ENCODE results near the gene SPRR2D. TPM values are rescaled to one million over a fixed set of nuclear protein-coding genes. Genes with fewer than 3 reads are reported as not detected.

The SPRR2D gene
- total and polyA plus RNA-seq, 2 donors (not counting 1 experiment from before 2014, with no cell fraction given), result not detected

DNA sequence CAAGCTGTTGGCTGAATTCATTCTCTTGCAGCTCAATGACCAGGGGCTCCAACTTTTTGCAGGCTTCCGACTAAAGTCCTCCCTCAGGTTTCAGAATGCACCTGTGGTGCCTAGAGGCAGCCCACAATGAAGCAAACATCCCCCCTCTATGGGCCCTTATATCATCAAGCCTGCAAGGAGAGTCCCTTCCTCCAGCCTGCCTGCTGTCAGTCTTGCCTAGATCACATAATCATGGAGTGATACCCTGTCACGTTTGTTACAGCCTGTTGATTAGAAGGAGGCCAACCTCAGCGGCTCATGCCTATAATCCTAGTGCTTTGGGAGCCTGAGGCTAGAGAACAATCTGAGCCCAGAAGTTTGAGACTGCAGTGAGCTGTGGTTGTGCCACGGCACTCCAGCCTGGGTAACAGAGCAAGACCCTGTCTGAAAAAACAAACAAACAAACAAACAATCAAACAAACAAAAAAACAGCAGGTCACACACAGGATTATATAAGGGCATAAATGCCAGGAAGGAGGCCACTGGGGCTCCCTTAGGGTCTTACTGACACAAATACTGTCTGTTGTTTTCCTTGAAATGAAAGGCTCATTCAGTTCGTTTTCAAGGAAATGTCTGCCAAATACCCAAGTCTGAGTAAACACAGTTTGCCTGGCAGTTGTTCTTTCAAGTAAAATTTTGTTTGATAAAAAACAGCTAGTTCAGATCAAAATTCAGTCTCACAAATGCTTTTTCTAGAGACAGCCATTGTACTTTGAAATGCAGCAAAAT lies 44.1 kb downstream of the SPRR2D start:
- Histone ChIP-seq H3K36me3 (replicated peaks in 1 of 2; ENCODE audit: control extremely low read depth in 1 of 2, control insufficient read depth in 1 of 2, extremely low read depth in 1 of 2, insufficient read depth in 2 of 2, low read length in 1 of 2) (no peaks in the 10 kb centered on the region), H3K79me2 (ENCODE audit: control insufficient read depth, insufficient read depth, low read length) (no peaks in the 10 kb centered on the region), H3K9me3 (ENCODE audit: control extremely low read depth in 1 of 3, control insufficient read depth in 2 of 3, insufficient read depth in 1 of 3, low read length in 2 of 3) (peaks cover 0 to 3% (median 0%) of the 10 kb centered on the region in 3 donors), H3K9ac (ENCODE audit: low read length) (no peak overlapping the region), H3K27ac (ENCODE audit: low read length in 2 of 2) (no peak overlapping the region), H3K4me1 (ENCODE audit: control insufficient read depth in 2 of 2, insufficient read depth in 2 of 2, low read length in 2 of 2) (no peaks in the 10 kb centered on the region), H3K27me3 (replicated peaks in 1 of 4; ENCODE audit: control extremely low read depth in 1 of 4, control insufficient read depth in 3 of 4, insufficient read depth in 4 of 4, low read length in 3 of 4) (peaks cover 0 to 3% (median 0%) of the 10 kb centered on the region in 4 experiments), H4K20me1 (ENCODE audit: control insufficient read depth, insufficient read depth, low read length, poor library complexity, severe bottlenecking) (no peaks in the 10 kb centered on the region), H3K4me3 (ENCODE audit: control extremely low read depth in 1 of 5, extremely low read depth in 1 of 5, insufficient read depth in 1 of 5, low read depth in 2 of 5, low read length in 4 of 5) (no peak overlapping the region), H3K4me2 (replicated peaks; ENCODE audit: low read depth, low read length, poor library complexity, severe bottlenecking) (no peak overlapping the region), H2AFZ (ENCODE audit: insufficient read depth, low read depth, low read length, poor library complexity, severe bottlenecking) (no peak overlapping the region)
- peaks cover 6% of the 10 kb centered on the region for H3K9me3 Mint-ChIP-seq (ENCODE audit: insufficient read depth)
- no peaks in the 10 kb centered on the region for H3K4me1 Mint-ChIP-seq
- TF ChIP-seq EZH2 (IDR thresholded peaks at IDR 0.05; ENCODE audit: borderline replicate concordance, insufficient read depth, low read depth, low read length, poor library complexity, severe bottlenecking) (no peak), CTCF (IDR thresholded peaks at IDR 0.05) (no peak)
- intact Hi-C loops (cut with micrococcal nuclease), result no loop called here
- ChIA-PET POLR2A (no interaction called here), CTCF (no interaction called here)
- WGBS (ENCODE audit: insufficient coverage), result 67% methylated on average over 1 of the region's 5 CpGs
- H3K27me3 Mint-ChIP-seq, result peaks cover 29% of the 10 kb centered on the region
- no peak overlapping the region for H3K4me3 Mint-ChIP-seq
- ATAC-seq (ENCODE audit: low read depth), result no peak
- no peak for DNase-seq
- H3K27ac Mint-ChIP-seq, result no peak overlapping the region

GRCh38 chr1:152995842-152996241 lies 45.1 kb downstream of the SPRR2D start:
- H3K4me3 Mint-ChIP-seq, result no peak overlapping the region
- no peak for TF ChIP-seq EZH2 (IDR thresholded peaks at IDR 0.05; ENCODE audit: borderline replicate concordance, insufficient read depth, low read depth, low read length, poor library complexity, severe bottlenecking)
- TF ChIP-seq CTCF (IDR thresholded peaks at IDR 0.05), result no peak
- Histone ChIP-seq H3K79me2 (ENCODE audit: control insufficient read depth, insufficient read depth, low read length) (no peaks in the 10 kb centered on the region), H3K27ac (ENCODE audit: low read length in 2 of 2) (no peak overlapping the region), H2AFZ (ENCODE audit: insufficient read depth, low read depth, low read length, poor library complexity, severe bottlenecking) (no peak overlapping the region), H3K36me3 (replicated peaks in 1 of 2; ENCODE audit: control extremely low read depth in 1 of 2, control insufficient read depth in 1 of 2, extremely low read depth in 1 of 2, insufficient read depth in 2 of 2, low read length in 1 of 2) (no peaks in the 10 kb centered on the region), H3K27me3 (replicated peaks in 1 of 4; ENCODE audit: control extremely low read depth in 1 of 4, control insufficient read depth in 3 of 4, insufficient read depth in 4 of 4, low read length in 3 of 4) (peaks cover 0 to 4% (median 2%) of the 10 kb centered on the region in 4 experiments), H3K4me3 (ENCODE audit: control extremely low read depth in 1 of 5, extremely low read depth in 1 of 5, insufficient read depth in 1 of 5, low read depth in 2 of 5, low read length in 4 of 5) (no peak overlapping the region), H4K20me1 (ENCODE audit: control insufficient read depth, insufficient read depth, low read length, poor library complexity, severe bottlenecking) (no peaks in the 10 kb centered on the region), H3K9ac (ENCODE audit: low read length) (no peak overlapping the region), H3K4me2 (replicated peaks; ENCODE audit: low read depth, low read length, poor library complexity, severe bottlenecking) (no peak overlapping the region), H3K9me3 (ENCODE audit: control extremely low read depth in 1 of 3, control insufficient read depth in 2 of 3, insufficient read depth in 1 of 3, low read length in 2 of 3) (peaks cover 0 to 3% (median 0%) of the 10 kb centered on the region in 3 donors), H3K4me1 (ENCODE audit: control insufficient read depth in 2 of 2, insufficient read depth in 2 of 2, low read length in 2 of 2) (no peaks in the 10 kb centered on the region)
- ATAC-seq (ENCODE audit: low read depth) (no peak), DNase-seq (no peak)
- WGBS (ENCODE audit: insufficient coverage), result no CpG with 5 or more reads among the region's 1 CpG
- H3K27me3 Mint-ChIP-seq, result peaks cover 27% of the 10 kb centered on the region
- no peak overlapping the region for H3K27ac Mint-ChIP-seq
- CTCF ChIA-PET, result no interaction called here
- no peaks in the 10 kb centered on the region for H3K4me1 Mint-ChIP-seq
- POLR2A ChIA-PET, result no interaction called here
- intact Hi-C loops (cut with micrococcal nuclease), result no loop called here
- peaks cover 6% of the 10 kb centered on the region for H3K9me3 Mint-ChIP-seq (ENCODE audit: insufficient read depth)

Measured in B cell (primary cell).